ENCODE data around the gene CCRL2. TPM values are rescaled to one million over a fixed set of nuclear protein-coding genes. Genes with fewer than 3 reads are reported as not detected.

Gene CCRL2
- total and polyA plus RNA-seq, 9 of the 15 experiments (the other 6 are each of a cell fraction or from before 2014, with no cell fraction given): 3.4 to 5.7 (median 4.0) TPM

- TF ChIP-seq, protein P1, sequence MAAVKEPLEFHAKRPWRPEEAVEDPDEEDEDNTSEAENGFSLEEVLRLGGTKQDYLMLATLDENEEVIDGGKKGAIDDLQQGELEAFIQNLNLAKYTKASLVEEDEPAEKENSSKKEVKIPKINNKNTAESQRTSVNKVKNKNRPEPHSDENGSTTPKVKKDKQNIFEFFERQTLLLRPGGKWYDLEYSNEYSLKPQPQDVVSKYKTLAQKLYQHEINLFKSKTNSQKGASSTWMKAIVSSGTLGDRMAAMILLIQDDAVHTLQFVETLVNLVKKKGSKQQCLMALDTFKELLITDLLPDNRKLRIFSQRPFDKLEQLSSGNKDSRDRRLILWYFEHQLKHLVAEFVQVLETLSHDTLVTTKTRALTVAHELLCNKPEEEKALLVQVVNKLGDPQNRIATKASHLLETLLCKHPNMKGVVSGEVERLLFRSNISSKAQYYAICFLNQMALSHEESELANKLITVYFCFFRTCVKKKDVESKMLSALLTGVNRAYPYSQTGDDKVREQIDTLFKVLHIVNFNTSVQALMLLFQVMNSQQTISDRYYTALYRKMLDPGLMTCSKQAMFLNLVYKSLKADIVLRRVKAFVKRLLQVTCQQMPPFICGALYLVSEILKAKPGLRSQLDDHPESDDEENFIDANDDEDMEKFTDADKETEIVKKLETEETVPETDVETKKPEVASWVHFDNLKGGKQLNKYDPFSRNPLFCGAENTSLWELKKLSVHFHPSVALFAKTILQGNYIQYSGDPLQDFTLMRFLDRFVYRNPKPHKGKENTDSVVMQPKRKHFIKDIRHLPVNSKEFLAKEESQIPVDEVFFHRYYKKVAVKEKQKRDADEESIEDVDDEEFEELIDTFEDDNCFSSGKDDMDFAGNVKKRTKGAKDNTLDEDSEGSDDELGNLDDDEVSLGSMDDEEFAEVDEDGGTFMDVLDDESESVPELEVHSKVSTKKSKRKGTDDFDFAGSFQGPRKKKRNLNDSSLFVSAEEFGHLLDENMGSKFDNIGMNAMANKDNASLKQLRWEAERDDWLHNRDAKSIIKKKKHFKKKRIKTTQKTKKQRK (IDR thresholded peaks at IDR 0.05; ENCODE audit: borderline replicate concordance, low read depth, low read length): 0 out of 2 replicates have a peak, but pooled peaks have one; percentile 12
- TF ChIP-seq ZFPM2 (CRISPR knock-in tag; IDR thresholded peaks at IDR 0.05) (no peak; the same call in 1 of the 2 replicates), SREBF1 (IDR thresholded peaks at IDR 0.05; ENCODE audit: borderline replicate concordance, low read depth, low read length) (no peak), GTF3C2 (IDR thresholded peaks at IDR 0.05; ENCODE audit: borderline replicate concordance, extremely low read depth, insufficient read length) (no peak), ZNF699 (CRISPR knock-in tag; IDR thresholded peaks at IDR 0.05; ENCODE audit: insufficient replicate concordance) (no peak), MAFK (IDR thresholded peaks at IDR 0.05; ENCODE audit: low read length) (peak; percentile 41), HNRNPLL (IDR thresholded peaks at IDR 0.05; ENCODE audit: low read depth, low read length, poor library complexity, severe bottlenecking) (no peak), U2AF2 (optimal IDR thresholded peaks at IDR 0.05; ENCODE audit: low read depth, low read length) (no peak), HDAC6 (IDR thresholded peaks at IDR 0.05; ENCODE audit: low read depth, low read length) (no peak), MIER1 (IDR thresholded peaks at IDR 0.05; ENCODE audit: low read depth) (no peak), ZNF584 (CRISPR knock-in tag; IDR thresholded peaks at IDR 0.05; ENCODE audit: low read depth) (peak; percentile 95), E2F4 (CRISPR knock-in tag; IDR thresholded peaks at IDR 0.05; ENCODE audit: low read depth) (no peak), MYNN (IDR thresholded peaks at IDR 0.05) (0 out of 2 replicates have a peak, but pooled peaks have one; percentile 42), MYNN (CRISPR knock-in tag; IDR thresholded peaks at IDR 0.05) (no peak)
- TF ChIP-seq, protein P2, sequence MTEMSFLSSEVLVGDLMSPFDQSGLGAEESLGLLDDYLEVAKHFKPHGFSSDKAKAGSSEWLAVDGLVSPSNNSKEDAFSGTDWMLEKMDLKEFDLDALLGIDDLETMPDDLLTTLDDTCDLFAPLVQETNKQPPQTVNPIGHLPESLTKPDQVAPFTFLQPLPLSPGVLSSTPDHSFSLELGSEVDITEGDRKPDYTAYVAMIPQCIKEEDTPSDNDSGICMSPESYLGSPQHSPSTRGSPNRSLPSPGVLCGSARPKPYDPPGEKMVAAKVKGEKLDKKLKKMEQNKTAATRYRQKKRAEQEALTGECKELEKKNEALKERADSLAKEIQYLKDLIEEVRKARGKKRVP (CRISPR knock-in tag; IDR thresholded peaks at IDR 0.05): no peak
- TF ChIP-seq, protein P3, sequence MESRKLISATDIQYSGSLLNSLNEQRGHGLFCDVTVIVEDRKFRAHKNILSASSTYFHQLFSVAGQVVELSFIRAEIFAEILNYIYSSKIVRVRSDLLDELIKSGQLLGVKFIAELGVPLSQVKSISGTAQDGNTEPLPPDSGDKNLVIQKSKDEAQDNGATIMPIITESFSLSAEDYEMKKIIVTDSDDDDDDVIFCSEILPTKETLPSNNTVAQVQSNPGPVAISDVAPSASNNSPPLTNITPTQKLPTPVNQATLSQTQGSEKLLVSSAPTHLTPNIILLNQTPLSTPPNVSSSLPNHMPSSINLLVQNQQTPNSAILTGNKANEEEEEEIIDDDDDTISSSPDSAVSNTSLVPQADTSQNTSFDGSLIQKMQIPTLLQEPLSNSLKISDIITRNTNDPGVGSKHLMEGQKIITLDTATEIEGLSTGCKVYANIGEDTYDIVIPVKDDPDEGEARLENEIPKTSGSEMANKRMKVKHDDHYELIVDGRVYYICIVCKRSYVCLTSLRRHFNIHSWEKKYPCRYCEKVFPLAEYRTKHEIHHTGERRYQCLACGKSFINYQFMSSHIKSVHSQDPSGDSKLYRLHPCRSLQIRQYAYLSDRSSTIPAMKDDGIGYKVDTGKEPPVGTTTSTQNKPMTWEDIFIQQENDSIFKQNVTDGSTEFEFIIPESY (CRISPR knock-in tag; IDR thresholded peaks at IDR 0.05): no peak
These were observed at the start of gene CCRL2, which contains the start of gene CCR5AS (continued) for GRCh38 chr3:46406788-46407611.
